ENCODE results near the gene PDILT. TPM values are rescaled to one million over a fixed set of nuclear protein-coding genes. Genes with fewer than 3 reads are reported as not detected.
"Not testable (repeated sequence)": the region's sequence is repeated elsewhere in the genome, so short reads cannot be mapped to it uniquely, and the experiment has no call there.

The PDILT gene
- total RNA-seq, 1 donor from 2014 or later, result not detected

DNA sequence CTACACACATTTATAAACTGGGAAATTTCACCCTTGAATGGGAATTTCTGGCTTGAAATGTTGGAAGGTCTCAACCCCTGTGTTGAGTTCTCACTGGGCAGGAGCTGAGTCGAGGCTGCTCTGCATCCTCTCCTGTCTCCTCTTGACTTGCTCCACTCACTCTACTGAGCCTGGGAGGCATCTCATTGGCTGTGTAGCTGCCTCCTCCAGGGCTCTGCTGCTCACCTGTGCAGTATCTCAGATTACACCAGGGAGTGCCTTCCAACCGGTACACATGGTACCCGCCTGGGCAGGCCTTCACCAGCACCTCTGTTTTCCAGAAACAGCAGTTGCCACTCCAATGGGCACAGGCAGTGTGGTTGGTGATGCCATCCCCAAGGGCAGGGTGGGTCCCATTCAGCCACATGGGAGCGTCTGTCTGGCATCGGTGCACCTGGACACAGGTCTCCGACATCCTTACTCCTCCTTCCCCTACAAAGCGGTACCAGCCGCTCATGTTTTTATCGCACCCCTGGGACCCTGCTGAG lies 80.9 kb downstream of the PDILT start:
- H3K27ac Mint-ChIP-seq (ENCODE audit: unreplicated experiment), result no peak overlapping the region
- Histone ChIP-seq H3K27me3 (ENCODE audit: insufficient read depth, low read length) (no peaks in the 10 kb centered on the region), H3K4me3 (ENCODE audit: insufficient read depth, low read depth, low read length) (no peak overlapping the region), H3K9ac (ENCODE audit: low read length) (no peak overlapping the region), H3K4me2 (ENCODE audit: low read length) (no peak overlapping the region), H2AFZ (ENCODE audit: low read depth, low read length) (no peak overlapping the region), H3K36me3 (ENCODE audit: insufficient read depth, low read length) (no peaks in the 10 kb centered on the region), H3K27ac (ENCODE audit: low read depth, low read length) (no peak overlapping the region), H3K4me1 (ENCODE audit: insufficient read depth, low read length) (no peaks in the 10 kb centered on the region), H3K79me2 (ENCODE audit: insufficient read depth, low read length) (no peaks in the 10 kb centered on the region), H3K9me3 (ENCODE audit: insufficient read depth, low read depth, low read length) (no peaks in the 10 kb centered on the region), H4K20me1 (ENCODE audit: insufficient read depth, low read length) (no peaks in the 10 kb centered on the region)
- H3K36me3 Mint-ChIP-seq (ENCODE audit: low read depth, unreplicated experiment), result no peaks in the 10 kb centered on the region
- no peaks in the 10 kb centered on the region for H3K4me1 Mint-ChIP-seq (ENCODE audit: low read depth, unreplicated experiment)
- H3K27me3 Mint-ChIP-seq (ENCODE audit: low read depth, unreplicated experiment), result peaks cover 31% of the 10 kb centered on the region
- DNase-seq (ENCODE audit: low read depth) (no peak), FAIRE-seq (no peak)
- TF ChIP-seq, protein P1, sequence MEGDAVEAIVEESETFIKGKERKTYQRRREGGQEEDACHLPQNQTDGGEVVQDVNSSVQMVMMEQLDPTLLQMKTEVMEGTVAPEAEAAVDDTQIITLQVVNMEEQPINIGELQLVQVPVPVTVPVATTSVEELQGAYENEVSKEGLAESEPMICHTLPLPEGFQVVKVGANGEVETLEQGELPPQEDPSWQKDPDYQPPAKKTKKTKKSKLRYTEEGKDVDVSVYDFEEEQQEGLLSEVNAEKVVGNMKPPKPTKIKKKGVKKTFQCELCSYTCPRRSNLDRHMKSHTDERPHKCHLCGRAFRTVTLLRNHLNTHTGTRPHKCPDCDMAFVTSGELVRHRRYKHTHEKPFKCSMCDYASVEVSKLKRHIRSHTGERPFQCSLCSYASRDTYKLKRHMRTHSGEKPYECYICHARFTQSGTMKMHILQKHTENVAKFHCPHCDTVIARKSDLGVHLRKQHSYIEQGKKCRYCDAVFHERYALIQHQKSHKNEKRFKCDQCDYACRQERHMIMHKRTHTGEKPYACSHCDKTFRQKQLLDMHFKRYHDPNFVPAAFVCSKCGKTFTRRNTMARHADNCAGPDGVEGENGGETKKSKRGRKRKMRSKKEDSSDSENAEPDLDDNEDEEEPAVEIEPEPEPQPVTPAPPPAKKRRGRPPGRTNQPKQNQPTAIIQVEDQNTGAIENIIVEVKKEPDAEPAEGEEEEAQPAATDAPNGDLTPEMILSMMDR (IDR thresholded peaks at IDR 0.05; ENCODE audit: insufficient read depth, low read depth, low read length), result no peak
- TF ChIP-seq EZH2 (IDR thresholded peaks at IDR 0.05; ENCODE audit: insufficient read depth, low read length), result no peak
- no peak overlapping the region for H3K4me3 Mint-ChIP-seq (ENCODE audit: unreplicated experiment)
- H3K9me3 Mint-ChIP-seq (ENCODE audit: unreplicated experiment), result no peaks in the 10 kb centered on the region

DNA sequence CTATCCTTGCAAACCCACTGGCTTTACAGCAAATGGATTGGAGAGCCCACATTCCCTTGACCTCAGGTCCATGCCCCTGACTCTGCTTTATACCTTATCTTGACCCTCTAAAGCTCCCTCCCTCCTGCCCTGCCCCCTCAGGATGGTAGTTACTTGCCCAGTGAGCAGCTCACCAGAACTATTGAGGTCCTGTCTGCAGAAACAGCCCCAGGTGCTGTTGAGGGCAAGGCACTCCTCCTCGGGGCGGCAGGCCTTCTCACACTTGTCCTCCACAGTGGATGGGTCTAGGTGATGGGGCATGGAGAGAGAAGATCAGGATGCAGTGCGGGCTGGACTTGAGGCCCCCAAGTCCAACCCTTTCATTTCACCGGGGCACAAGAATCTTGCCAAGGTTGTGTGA lies 81.8 kb downstream of the PDILT start:
- no peaks in the 10 kb centered on the region for H3K79me2 ChIP-seq (ENCODE audit: insufficient read depth, low read length)
- H3K4me2 ChIP-seq (ENCODE audit: low read length), result no peak overlapping the region
- no peaks in the 10 kb centered on the region for H4K20me1 ChIP-seq (ENCODE audit: insufficient read depth, low read length)
- Mint-ChIP-seq H3K27me3 (ENCODE audit: low read depth, unreplicated experiment) (peaks cover 34% of the 10 kb centered on the region), H3K9me3 (ENCODE audit: unreplicated experiment) (no peaks in the 10 kb centered on the region), H3K4me3 (ENCODE audit: unreplicated experiment) (no peak overlapping the region), H3K4me1 (ENCODE audit: low read depth, unreplicated experiment) (no peaks in the 10 kb centered on the region), H3K36me3 (ENCODE audit: low read depth, unreplicated experiment) (no peaks in the 10 kb centered on the region), H3K27ac (ENCODE audit: unreplicated experiment) (no peak overlapping the region)
- DNase-seq (ENCODE audit: low read depth) (no peak), FAIRE-seq (no peak)
- no peaks in the 10 kb centered on the region for H3K9me3 ChIP-seq (ENCODE audit: insufficient read depth, low read depth, low read length)
- no peaks in the 10 kb centered on the region for H3K4me1 ChIP-seq (ENCODE audit: insufficient read depth, low read length)
- H3K9ac ChIP-seq (ENCODE audit: low read length), result no peak overlapping the region
- no peaks in the 10 kb centered on the region for H3K36me3 ChIP-seq (ENCODE audit: insufficient read depth, low read length)
- H3K4me3 ChIP-seq (ENCODE audit: insufficient read depth, low read depth, low read length), result no peak overlapping the region
- no peaks in the 10 kb centered on the region for H3K27me3 ChIP-seq (ENCODE audit: insufficient read depth, low read length)
- TF ChIP-seq, protein P1 (IDR thresholded peaks at IDR 0.05; ENCODE audit: insufficient read depth, low read depth, low read length), result no peak
- no peak for TF ChIP-seq EZH2 (IDR thresholded peaks at IDR 0.05; ENCODE audit: insufficient read depth, low read length)
- no peak overlapping the region for H3K27ac ChIP-seq (ENCODE audit: low read depth, low read length)
- no peak overlapping the region for H2AFZ ChIP-seq (ENCODE audit: low read depth, low read length)

DNA sequence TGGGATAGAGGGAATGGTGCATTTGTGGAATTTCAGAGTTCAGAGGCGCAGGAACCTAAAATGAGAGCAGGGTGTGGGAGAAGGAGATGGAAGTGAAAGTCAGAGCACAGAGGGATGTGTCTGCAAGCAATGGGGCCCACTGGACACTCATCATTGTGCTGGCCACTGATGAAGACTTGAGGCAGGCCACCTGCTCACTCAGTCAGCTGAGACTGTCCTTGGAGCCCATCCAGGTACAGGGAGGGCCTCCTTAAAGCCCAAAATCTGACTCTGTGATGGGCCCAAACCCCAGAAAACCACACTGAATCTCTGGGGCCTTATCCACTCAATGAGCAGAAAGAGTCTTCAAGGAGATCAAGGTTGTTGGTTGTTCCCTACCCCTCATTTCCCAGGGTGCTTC lies 82.9 kb downstream of the PDILT start:
- no peak overlapping the region for H3K4me3 ChIP-seq (ENCODE audit: insufficient read depth, low read depth, low read length)
- no peak overlapping the region for H3K27ac Mint-ChIP-seq (ENCODE audit: unreplicated experiment)
- no peak for DNase-seq (ENCODE audit: low read depth)
- H3K4me1 Mint-ChIP-seq (ENCODE audit: low read depth, unreplicated experiment), result no peaks in the 10 kb centered on the region
- no peaks in the 10 kb centered on the region for H4K20me1 ChIP-seq (ENCODE audit: insufficient read depth, low read length)
- H3K4me2 ChIP-seq (ENCODE audit: low read length), result no peak overlapping the region
- H3K36me3 ChIP-seq (ENCODE audit: insufficient read depth, low read length), result no peaks in the 10 kb centered on the region
- H3K9me3 Mint-ChIP-seq (ENCODE audit: unreplicated experiment), result no peaks in the 10 kb centered on the region
- FAIRE-seq, result no peak
- TF ChIP-seq, protein P1 (IDR thresholded peaks at IDR 0.05; ENCODE audit: insufficient read depth, low read depth, low read length), result no peak
- TF ChIP-seq EZH2 (IDR thresholded peaks at IDR 0.05; ENCODE audit: insufficient read depth, low read length), result no peak
- no peak overlapping the region for H2AFZ ChIP-seq (ENCODE audit: low read depth, low read length)
- H3K36me3 Mint-ChIP-seq (ENCODE audit: low read depth, unreplicated experiment), result no peaks in the 10 kb centered on the region
- H3K27me3 Mint-ChIP-seq (ENCODE audit: low read depth, unreplicated experiment), result peaks cover 41% of the 10 kb centered on the region
- no peaks in the 10 kb centered on the region for H3K79me2 ChIP-seq (ENCODE audit: insufficient read depth, low read length)
- no peaks in the 10 kb centered on the region for H3K9me3 ChIP-seq (ENCODE audit: insufficient read depth, low read depth, low read length)
- no peak overlapping the region for H3K4me3 Mint-ChIP-seq (ENCODE audit: unreplicated experiment)
- H3K9ac ChIP-seq (ENCODE audit: low read length), result no peak overlapping the region
- no peaks in the 10 kb centered on the region for H3K27me3 ChIP-seq (ENCODE audit: insufficient read depth, low read length)
- H3K27ac ChIP-seq (ENCODE audit: low read depth, low read length), result no peak overlapping the region
- H3K4me1 ChIP-seq (ENCODE audit: insufficient read depth, low read length), result no peaks in the 10 kb centered on the region

DNA sequence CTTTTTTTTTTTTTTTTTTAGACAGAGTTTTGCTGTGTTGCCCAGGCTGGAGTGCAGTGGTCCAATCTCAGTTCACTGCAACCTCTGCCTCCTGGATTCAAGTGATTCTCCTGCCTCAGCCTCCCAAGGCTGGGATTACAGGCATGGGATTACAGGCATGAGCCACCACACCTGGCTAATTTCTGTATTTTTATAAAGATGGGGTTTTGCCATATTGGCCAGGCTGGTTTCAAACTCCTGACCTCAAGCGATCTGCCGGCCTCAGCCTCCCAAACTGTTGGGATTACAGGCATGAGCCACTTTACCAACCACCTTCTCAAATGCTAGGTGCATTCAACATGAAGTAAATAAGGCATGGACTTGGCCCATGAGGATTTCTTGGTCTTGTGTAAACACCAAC lies 83.5 kb downstream of the PDILT start:
- not testable (repeated sequence) for H4K20me1 ChIP-seq (ENCODE audit: insufficient read depth, low read length); H3K4me3 Mint-ChIP-seq (ENCODE audit: unreplicated experiment); H3K9me3 Mint-ChIP-seq (ENCODE audit: unreplicated experiment); DNase-seq (ENCODE audit: low read depth); H3K27ac ChIP-seq (ENCODE audit: low read depth, low read length); FAIRE-seq; H3K79me2 ChIP-seq (ENCODE audit: insufficient read depth, low read length); H3K9ac ChIP-seq (ENCODE audit: low read length); H3K4me3 ChIP-seq (ENCODE audit: insufficient read depth, low read depth, low read length); H3K36me3 ChIP-seq (ENCODE audit: insufficient read depth, low read length); H3K36me3 Mint-ChIP-seq (ENCODE audit: low read depth, unreplicated experiment); H3K27ac Mint-ChIP-seq (ENCODE audit: unreplicated experiment); H2AFZ ChIP-seq (ENCODE audit: low read depth, low read length); H3K27me3 ChIP-seq (ENCODE audit: insufficient read depth, low read length); H3K4me2 ChIP-seq (ENCODE audit: low read length); H3K9me3 ChIP-seq (ENCODE audit: insufficient read depth, low read depth, low read length); H3K4me1 Mint-ChIP-seq (ENCODE audit: low read depth, unreplicated experiment); H3K4me1 ChIP-seq (ENCODE audit: insufficient read depth, low read length)
- peaks cover 42% of the 10 kb centered on the region for H3K27me3 Mint-ChIP-seq (ENCODE audit: low read depth, unreplicated experiment)

Data from astrocyte (in vitro differentiated cells and primary cell).